Stimulated activated CD8-positive, alpha-beta memory T cell treated with anti-CD3 and anti-CD28 coated beads, Interleukin-7, amount 100 ng/mL, for 4 hours (primary cell): ENCODE results near the gene RNF144B.

Experiments
- DNase-seq, 2 donors: peaks; one replicate each; pipeline ENCODE4 v3.0.0-alpha.2; 2020; ENCODE audit warnings: low read depth in 2 of 2

Gene RNF144B

DNA sequence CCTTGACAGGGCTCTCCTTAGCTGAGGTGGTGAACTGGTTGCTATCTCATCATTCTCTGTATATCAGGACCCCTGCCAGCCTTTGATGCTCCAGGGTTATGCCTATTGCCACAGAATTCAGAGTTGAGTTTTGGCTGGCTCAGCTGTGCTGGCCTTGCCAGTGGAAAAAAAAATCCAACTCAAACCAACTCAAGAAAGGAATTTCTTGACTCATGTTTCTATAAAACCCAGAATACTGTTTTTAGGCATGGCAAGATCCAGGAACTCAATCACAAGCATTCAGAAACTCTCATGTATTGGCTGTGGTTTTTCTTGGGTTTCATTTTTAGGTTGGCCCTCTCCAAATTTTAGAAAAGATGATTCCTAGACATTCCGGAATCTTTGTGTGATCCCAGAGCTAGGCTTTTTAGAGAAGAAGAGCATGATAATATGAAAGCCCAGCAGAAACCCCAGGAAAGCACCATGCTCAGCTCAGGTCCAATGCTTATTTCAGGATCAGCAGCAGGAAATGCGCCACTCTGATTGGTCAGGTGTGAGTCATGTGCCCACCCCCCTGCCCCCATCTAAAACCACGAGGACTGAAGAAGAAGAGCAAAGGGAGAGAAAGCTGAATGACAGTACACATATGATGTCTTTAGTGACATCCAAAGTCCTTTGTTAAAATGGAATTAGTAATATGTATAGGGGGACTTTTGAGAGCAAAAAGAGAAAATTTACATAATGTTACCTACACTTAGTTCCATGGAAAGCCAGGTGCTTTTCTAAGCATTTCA is 122.9 kb downstream of the RNF144B start:
- DNase-seq: no peak

DNA sequence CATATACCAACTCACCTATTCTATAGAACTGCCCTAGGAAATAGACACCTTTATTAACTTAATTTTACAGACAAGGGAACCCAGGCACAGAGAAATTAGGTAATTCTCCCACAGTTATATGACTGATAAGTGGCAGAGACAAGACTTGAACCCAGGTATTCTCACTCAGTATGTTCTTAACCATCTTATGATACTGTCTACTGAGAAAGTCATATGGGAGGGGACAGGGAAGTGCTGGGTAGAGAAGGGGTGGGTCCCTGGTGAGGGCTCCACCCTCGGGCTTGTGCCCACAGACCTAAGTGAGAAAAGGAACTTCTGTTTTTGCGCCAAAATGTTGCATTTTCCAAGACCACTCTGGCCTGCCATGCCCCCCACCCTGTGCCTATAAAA is 123.5 kb downstream of the RNF144B start:
- DNase-seq: no peak

DNA sequence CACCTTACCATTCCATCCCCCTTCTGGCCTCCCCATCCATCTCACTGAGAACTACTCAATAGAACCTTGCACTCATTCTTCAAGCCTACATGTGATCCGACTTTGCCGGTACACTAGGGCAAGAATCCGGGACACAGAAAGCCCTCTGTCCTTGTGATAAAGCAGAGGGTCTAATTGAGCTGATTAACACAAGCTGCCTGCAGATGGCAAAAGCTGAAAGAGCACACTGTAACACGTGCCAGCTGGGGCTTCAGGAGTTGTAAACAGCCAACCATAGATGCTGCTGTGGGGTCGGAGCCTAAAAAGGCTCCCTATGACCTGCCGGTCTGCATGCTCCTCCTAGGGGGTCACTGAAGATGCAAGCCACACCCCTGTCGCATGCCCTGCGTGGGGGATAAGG is 124.1 kb downstream of the RNF144B start:
- DNase-seq: no peak

DNA sequence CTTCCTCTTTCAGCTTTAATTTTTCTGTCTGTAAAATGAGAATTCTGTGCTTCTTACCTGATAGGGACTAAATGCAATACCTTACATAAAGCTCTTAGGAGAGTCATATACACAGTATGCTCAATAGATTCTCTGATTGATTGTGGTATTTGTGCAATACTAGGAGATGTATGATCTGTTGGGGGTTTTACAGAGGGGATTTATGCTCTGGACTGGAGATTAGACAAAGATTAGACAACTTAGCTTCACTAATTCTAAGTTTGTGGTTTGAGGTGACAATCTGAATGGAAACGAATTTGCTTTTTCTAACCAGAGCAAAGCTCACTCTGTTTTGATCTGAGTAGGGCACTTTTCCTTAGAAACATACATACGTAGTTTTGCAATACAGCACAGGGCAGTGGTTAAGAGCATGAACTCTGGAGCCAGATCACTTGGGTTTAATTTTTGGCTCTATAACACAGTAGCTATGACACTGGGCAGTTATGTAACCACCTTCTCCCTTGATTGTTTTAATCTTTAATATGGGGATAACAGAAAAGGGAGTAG is 126.2 kb downstream of the RNF144B start:
- no peak for DNase-seq

DNA sequence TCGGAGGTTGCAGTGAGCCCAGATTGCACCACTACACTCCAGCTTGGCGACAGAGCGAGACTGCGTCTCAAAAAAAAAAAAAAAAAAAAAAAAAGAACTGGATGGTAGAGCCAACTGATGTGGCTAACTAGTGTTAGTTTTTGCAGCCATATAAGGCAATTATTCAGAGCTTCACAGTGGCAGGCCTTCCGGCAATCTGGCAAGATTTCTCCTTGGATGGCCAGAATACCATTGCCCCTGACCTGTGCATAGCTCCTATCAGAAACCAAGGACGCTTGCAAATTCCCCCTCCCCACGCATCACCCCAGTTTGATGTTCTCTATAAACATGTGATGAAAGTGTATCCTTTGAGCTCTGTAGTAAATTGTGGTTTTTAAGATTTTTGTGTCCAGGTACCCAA is 127.0 kb downstream of the RNF144B start:
- no peak for DNase-seq

DNA sequence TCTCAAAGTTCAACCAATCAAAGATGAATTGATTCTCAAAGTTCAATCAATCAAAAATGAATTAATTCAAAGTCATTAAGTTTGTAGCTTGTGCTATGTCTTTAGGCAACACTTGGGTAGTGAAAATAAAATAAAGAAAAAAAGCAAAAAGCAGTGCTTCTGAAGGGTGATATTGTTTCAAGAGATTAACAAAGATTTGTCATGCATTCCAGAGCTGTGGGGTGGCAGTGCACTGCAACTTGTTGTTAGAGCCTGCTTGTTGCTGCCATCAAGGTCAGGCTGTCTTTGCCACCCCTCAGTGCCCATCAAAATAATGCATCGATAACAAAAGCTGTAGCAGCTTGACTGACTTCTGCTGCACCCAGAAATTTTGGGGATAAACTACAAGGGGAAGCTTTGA is 128.6 kb downstream of the RNF144B start:
- no peak for DNase-seq
